NOMO-1 treated with DMSO at 0.1 percent for 48 hours (cell line): ENCODE measurements around the gene KCTD10.
"Not testable (repeated sequence)": the region's sequence is repeated elsewhere in the genome, so short reads cannot be mapped to it uniquely, and the experiment has no call there.

Experiments
- DNase-seq: peaks from one replicate; lab custom pipeline; 2025; ENCODE audit not compliant: unreplicated experiment; lab: John Stamatoyannopoulos, UW

KCTD10 gene

GRCh38 chr12:109423392-109423791, 53.7 kb downstream of the KCTD10 start:
- peak; percentile 64 for DNase-seq

GRCh38 chr12:109422251-109422650, 54.8 kb downstream of the KCTD10 start:
- DNase-seq, result no peak

- DNase-seq, result no peak
Measured at GRCh38 chr12:109421355-109422087, 55.6 kb downstream of the KCTD10 start.

GRCh38 chr12:109418848-109419480, 58.1 kb downstream of the KCTD10 start:
- DNase-seq, result no peak

- DNase-seq, result not testable (repeated sequence)
Measured at GRCh38 chr12:109406147-109406546, 71.0 kb downstream of the KCTD10 start.

- DNase-seq, result not testable (repeated sequence)
Measured at GRCh38 chr12:109404841-109405240, 72.3 kb downstream of the KCTD10 start.
